HepG2 (cell line): ENCODE measurements around the gene RPS10. TPM values are rescaled to one million over a fixed set of nuclear protein-coding genes. Genes with fewer than 3 reads are reported as not detected.

Source experiments
- ETV5 ChIP-seq: IDR thresholded peaks from 2 replicates; pipeline ENCODE4 v1.6.1; 2018; ENCODE audit warnings: missing biosample characterization, missing genetic modification reagents, inconsistent platforms, borderline replicate concordance
- KMT2B ChIP-seq: IDR thresholded peaks from 2 replicates; pipeline ENCODE4 v1.6.1; 2016; ENCODE audit warnings: missing genetic modification reagents, missing compliant biosample characterization
- MED13 ChIP-seq: sonication (generic); formaldehyde crosslinking; IDR thresholded peaks from 2 replicates; pipeline ENCODE4 v1.5.0; 2020; ENCODE audit warnings: missing genetic modification reagents
- MTA1 ChIP-seq: sonication (generic); formaldehyde crosslinking; IDR thresholded peaks from 2 replicates; pipeline ENCODE4 v1.4.0; 2020; ENCODE audit warnings: missing genetic modification reagents, mild to moderate bottlenecking, borderline replicate concordance
- NR3C1 ChIP-seq: sonication (generic); formaldehyde crosslinking; IDR thresholded peaks from 2 replicates; pipeline ENCODE4 v1.4.0; 2020; ENCODE audit warnings: missing genetic modification reagents
- POLR2A ChIP-seq, 2 experiments: IDR thresholded peaks; 2 replicates each; pipeline ENCODE4 v1.6.1; 2011; ENCODE audit warnings: low read depth in 2 of 2, low read length in 2 of 2, mild to moderate bottlenecking in 1 of 2, moderate library complexity in 1 of 2; ENCODE audit not compliant: insufficient read depth in 1 of 2
- POLR2G ChIP-seq: fragments of 200-400 bp; formaldehyde crosslinking; IDR thresholded peaks from 2 replicates; pipeline ENCODE4 v1.6.1; 2018; ENCODE audit warnings: mild to moderate bottlenecking, low read depth, low read length, moderate library complexity
- RBM22 ChIP-seq: fragments of 200-400 bp; formaldehyde crosslinking; optimal IDR thresholded peaks from 2 replicates; pipeline ENCODE3; 2017; ENCODE audit warnings: mild to moderate bottlenecking, low read length, moderate library complexity
- TAF15 ChIP-seq: fragments of 200-400 bp; formaldehyde crosslinking; IDR thresholded peaks from one replicate; pipeline ENCODE4 v1.6.1; 2018; ENCODE audit warnings: mild to moderate bottlenecking, low read depth, low read length; ENCODE audit not compliant: poor library complexity, severe bottlenecking
- TFE3 ChIP-seq: IDR thresholded peaks from 2 replicates; pipeline ENCODE4 v1.6.1; 2016
- TOPORS ChIP-seq: sonication (generic); formaldehyde crosslinking; IDR thresholded peaks from 2 replicates; pipeline ENCODE4 v1.8.0; 2023; ENCODE audit warnings: mild to moderate bottlenecking, missing genetic modification reagents
- ZBTB3 ChIP-seq: sonication (generic); formaldehyde crosslinking; IDR thresholded peaks from 2 replicates; pipeline ENCODE4 v1.4.0; 2020; ENCODE audit warnings: low read depth, mild to moderate bottlenecking, moderate library complexity, missing genetic modification reagents, borderline replicate concordance
- ZFP37 ChIP-seq: sonication (generic); formaldehyde crosslinking; IDR thresholded peaks from 2 replicates; pipeline ENCODE4 v1.4.0; 2020; ENCODE audit warnings: missing genetic modification reagents, borderline replicate concordance
- ZKSCAN1 ChIP-seq: fragments of 150-350 bp; IDR thresholded peaks from 2 replicates; pipeline ENCODE4 v1.6.1; 2014; ENCODE audit warnings: low read length
- ZNF143 ChIP-seq: sonication (generic); formaldehyde crosslinking; IDR thresholded peaks from 2 replicates; pipeline ENCODE4 v1.4.0; 2020; ENCODE audit warnings: missing genetic modification reagents
- ZNF441 ChIP-seq: sonication (generic); formaldehyde crosslinking; IDR thresholded peaks from 2 replicates; pipeline ENCODE4 v1.7.0; 2021; ENCODE audit warnings: missing genetic modification reagents, borderline replicate concordance
- ZNF737 ChIP-seq: sonication (generic); formaldehyde crosslinking; IDR thresholded peaks from 2 replicates; pipeline ENCODE4 v1.5.0; 2020; ENCODE audit warnings: missing genetic modification reagents, mild to moderate bottlenecking, borderline replicate concordance
- ZNF788 ChIP-seq: sonication (generic); formaldehyde crosslinking; IDR thresholded peaks from 2 replicates; pipeline ENCODE4 v1.5.0; 2020; ENCODE audit warnings: mild to moderate bottlenecking, missing genetic modification reagents, borderline replicate concordance
- ZUFSP ChIP-seq: sonication (generic); formaldehyde crosslinking; IDR thresholded peaks from 2 replicates; pipeline ENCODE4 v1.9.0; 2021; ENCODE audit warnings: missing genetic modification reagents, mild to moderate bottlenecking, borderline replicate concordance
- polyA plus RNA-seq, 8 experiments: library from polyadenylated mRNA; depleted of rRNA in 3 of 8; stranded (reverse) in 7 of 8; unstranded in 1 of 8; fragments of >200 nt; fragmentation: Illumina TruSeq in 4 of 8; extraction: Trizol in 4 of 8; gene quantifications; 2 replicates each; pipeline versions ENCODE4 v1.2.1 to v1.2.3, GENCODE V29; 2011 to 2016; ENCODE audit warnings: low read depth in 4 of 8, missing spikeins in 1 of 8, mixed read lengths in 1 of 8; ENCODE audit not compliant: insufficient read depth in 1 of 8
- total RNA-seq, 5 experiments: library from RNA; depleted of rRNA; stranded (reverse); fragments of >200 nt; fragmentation: Illumina TruSeq; extraction: Trizol; gene quantifications; 2 replicates each; pipeline ENCODE4 v1.2.3, GENCODE V29; 2016; ENCODE audit warnings: low read depth in 1 of 5

RPS10 gene
- total and polyA plus RNA-seq, 2 of the 13 experiments (the other 11 are each of a cell fraction or from before 2014, with no cell fraction given): 2,909 to 4,648 TPM

- no peak for TF ChIP-seq MTA1 (CRISPR knock-in tag)
- peak in 1 of 2 experiments; percentile 31; a peak in 1 of 4 replicates for TF ChIP-seq POLR2A (IDR thresholded peaks at IDR 0.05; ENCODE audit: insufficient read depth in 1 of 2, low read depth in 2 of 2, low read length in 2 of 2)
- TF ChIP-seq RBM22: peak; percentile 30
- TF ChIP-seq MED13 (CRISPR knock-in tag): no peak
- TF ChIP-seq ZKSCAN1: no peak
- no peak for TF ChIP-seq ETV5 (CRISPR knock-in tag)
- TF ChIP-seq TOPORS: no peak
- peak; percentile 18 for TF ChIP-seq POLR2G
- TF ChIP-seq ZNF441 (CRISPR knock-in tag): no peak
- TF ChIP-seq ZNF737: 0 out of 2 replicates have a peak, but pooled peaks have one; percentile 40
- TF ChIP-seq ZFP37 (CRISPR knock-in tag): no peak
- TF ChIP-seq TAF15: no peak
- TF ChIP-seq ZBTB3 (CRISPR knock-in tag): no peak
- TF ChIP-seq TFE3 (CRISPR knock-in tag): no peak
- TF ChIP-seq NR3C1 (CRISPR knock-in tag): no peak
- no peak for TF ChIP-seq ZUFSP (CRISPR knock-in tag)
- no peak for TF ChIP-seq ZNF788
- no peak for TF ChIP-seq KMT2B (CRISPR knock-in tag)
- no peak for TF ChIP-seq ZNF143 (CRISPR knock-in tag)
Observed at GRCh38 chr6:34416877-34417371, 8.9 kb downstream of the RPS10 start (continued).
